DMS 273 treated with DMSO at 0.1 percent for 48 hours (cell line): ENCODE results near the gene PRDM11.
"Not testable (repeated sequence)": the region's sequence is repeated elsewhere in the genome, so short reads cannot be mapped to it uniquely, and the experiment has no call there.

Source experiments
- DNase-seq: peaks from one replicate; lab custom pipeline; 2025; lab: John Stamatoyannopoulos, UW

Gene PRDM11

DNA sequence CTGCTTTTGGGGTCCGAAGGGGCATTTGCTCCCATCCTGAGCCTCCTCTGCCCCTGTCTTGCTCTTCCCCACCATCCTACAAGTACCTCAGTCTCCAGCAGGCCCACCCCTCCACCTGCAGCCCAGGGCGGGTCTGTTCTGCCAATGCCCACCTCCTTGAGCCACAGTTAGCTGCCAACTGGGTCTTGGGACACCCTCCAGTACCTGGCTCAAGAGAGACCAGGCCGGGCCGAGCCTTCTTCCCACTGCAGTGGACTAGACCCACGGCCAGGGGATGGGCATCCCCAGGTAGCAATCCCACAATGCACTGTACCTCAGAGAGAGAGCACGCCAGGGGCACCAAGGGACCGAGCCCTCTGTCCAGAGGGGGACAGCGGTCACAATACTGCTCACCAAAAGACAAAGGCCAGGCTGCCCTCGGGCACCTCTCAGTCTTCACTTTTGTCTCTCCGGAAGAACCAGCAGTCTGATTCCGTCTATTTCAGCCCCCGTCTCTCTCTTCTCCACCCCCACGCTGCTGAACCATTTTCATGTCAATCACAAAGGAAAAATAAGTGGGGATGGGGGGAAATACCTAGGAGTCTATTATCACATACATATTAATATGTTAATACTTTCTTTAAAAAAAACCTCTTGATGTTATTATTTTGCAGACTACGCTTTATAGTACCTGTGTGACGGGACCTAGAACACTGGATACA is 88.0 kb downstream of the PRDM11 start:
- no peak for DNase-seq

DNA sequence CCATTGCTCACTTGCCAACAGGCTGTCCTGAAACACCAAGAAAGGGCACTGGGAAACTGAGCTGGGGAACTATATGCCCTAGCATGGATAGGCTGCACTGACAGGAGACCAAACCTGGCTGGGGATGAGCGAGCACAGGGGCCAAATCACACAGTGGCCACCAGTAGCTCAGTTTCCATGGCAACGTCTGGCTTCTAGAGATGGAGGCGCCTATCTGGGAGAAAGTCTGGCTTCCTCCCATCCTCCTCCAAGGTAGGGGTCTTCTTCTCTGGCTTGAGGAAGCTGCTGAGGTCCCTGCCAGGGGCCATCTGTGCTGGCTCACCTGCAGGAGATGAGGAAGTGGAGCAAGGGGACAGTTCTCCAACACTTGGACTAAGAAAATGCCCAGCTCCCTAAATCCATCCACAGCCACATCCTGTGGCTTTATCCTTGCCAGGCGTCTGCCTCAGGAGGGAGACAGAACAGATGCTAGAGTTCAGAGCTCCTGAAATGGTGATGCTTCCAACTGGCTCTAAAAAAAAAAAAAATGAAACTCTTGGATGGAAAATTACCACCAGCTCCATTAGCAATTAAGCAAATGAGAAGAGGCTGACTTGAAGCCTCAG is 91.4 kb downstream of the PRDM11 start:
- DNase-seq: no peak

GRCh38 chr11:45238724-45239123 is 92.3 kb downstream of the PRDM11 start:
- DNase-seq: no peak

GRCh38 chr11:45239733-45240132 is 93.3 kb downstream of the PRDM11 start:
- DNase-seq: no peak

- DNase-seq: no peak
Measured at GRCh38 chr11:45243967-45244366, 97.5 kb downstream of the PRDM11 start.

- DNase-seq: no peak
Measured at GRCh38 chr11:45245218-45246045, 99.0 kb downstream of the PRDM11 start.

- no peak for DNase-seq
Measured at GRCh38 chr11:45246241-45246640, 99.8 kb downstream of the PRDM11 start.

- DNase-seq: peak; percentile 19
Measured at GRCh38 chr11:45247433-45247832, 101.0 kb downstream of the PRDM11 start.

DNA sequence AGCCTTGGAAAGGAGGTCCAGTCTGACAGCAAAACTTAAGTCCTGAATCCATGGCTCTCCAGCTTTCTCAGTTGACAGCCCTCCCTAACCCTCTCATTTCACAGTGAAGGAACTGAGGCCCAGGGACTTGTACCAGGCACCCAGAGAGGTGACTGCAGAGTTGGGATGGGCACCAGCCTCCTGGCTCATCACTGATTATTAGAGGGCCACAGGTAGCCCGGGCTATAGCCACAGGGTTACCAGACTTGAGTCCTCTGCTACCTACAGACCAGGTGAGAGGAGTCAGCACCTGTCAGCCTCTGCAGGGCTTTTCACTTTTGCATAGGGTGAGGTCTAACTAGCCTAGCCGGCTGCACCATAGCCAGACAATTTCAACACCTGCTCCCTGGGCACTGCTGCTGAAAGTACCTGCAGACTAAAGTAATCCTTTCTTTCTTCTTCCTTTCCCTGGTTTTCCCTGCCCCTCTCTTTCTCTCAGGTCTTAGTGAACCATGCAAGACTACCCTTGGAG is 102.1 kb downstream of the PRDM11 start:
- DNase-seq: no peak

DNA sequence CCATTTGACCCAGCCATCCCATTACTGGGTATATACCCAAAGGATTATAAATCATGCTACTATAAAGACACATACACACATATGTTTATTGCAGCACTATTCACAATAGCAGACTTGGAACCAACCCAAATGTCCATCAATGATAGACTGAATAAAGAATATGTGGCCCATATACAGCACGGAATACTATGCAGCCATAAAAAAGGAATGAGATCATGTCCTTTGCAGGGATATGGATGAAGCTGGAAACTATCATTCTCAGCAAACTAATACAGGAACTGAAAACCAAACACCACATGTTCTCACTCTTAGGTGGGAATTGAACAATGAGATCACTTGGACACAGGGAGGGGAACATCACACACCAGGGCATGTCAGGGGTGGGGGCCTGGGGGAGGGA is 102.9 kb downstream of the PRDM11 start:
- DNase-seq: not testable (repeated sequence)

GRCh38 chr11:45250035-45250718 is 103.7 kb downstream of the PRDM11 start:
- no peak for DNase-seq

DNA sequence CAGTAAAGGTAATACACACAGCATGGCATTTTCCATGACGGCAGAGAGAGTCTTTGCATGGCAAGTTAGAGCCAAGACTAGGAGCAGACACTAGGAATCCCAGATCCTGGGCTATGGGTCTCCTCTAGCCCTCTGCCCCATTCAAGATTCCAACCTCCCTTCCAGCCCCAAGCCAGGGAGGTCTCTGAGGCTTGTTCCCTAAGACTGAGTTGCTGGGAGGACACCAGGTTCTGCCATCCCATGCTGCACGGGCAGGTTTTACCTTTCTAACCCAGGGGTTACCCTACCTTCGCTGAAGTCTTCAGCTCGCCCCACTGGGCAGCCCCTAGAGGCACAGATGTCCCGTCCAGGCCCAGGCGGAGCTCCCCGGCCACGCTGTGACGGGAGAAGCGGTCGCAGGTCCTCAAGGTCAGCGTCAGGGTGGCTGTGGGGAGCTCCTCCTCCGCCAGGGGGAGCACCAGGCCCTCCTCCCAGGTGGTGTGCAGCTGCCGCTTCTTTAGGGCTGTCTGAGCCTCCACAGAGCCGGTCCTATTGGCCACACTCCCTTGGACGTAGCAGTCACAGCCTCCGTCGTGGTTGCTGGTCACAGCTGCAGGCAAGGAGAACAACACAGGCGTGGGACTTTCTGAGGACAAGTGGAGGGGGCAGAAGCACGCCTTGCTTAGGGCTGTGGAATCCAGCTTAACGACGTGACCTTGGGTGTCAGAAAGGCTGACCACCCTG is 105.9 kb downstream of the PRDM11 start:
- DNase-seq: no peak

DNA sequence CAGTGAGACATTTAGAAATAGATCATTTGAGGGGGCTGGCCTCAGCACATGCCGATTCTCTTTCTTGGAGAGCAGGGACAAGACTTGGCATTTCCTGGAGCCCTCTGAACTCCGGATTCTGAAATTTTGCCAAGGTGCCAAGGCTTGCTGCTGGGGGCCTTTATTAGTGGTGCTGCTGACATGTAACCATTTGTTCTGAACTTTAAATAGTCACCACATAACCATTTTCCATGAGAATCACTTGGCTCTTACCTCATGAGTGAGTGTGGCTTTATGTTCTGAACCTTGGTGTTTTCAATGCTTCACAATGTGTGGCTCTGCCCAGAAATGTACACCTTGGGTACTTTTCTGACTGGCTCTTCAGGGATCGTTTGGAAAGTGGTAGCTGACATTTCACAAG is 106.4 kb downstream of the PRDM11 start:
- DNase-seq: no peak

DNA sequence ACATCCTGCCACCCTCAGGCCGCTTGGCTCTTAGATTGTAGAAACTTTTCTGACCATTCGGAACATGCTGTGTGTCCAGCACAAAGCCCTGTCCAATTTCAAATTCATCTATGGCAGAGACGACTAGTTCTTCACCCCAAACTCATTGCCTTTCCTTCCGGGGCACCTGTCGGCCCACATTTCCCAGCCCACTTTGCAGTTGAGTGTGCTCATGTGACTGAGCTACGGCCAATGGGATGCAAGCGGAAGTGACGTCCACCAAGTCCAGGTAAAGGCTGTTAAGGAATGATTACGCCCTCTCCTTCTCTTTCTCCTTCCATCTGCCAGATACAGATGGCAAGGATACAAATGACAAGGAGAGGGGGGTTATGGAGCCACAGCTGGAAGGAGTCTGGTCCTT is 107.2 kb downstream of the PRDM11 start:
- DNase-seq: no peak

DNA sequence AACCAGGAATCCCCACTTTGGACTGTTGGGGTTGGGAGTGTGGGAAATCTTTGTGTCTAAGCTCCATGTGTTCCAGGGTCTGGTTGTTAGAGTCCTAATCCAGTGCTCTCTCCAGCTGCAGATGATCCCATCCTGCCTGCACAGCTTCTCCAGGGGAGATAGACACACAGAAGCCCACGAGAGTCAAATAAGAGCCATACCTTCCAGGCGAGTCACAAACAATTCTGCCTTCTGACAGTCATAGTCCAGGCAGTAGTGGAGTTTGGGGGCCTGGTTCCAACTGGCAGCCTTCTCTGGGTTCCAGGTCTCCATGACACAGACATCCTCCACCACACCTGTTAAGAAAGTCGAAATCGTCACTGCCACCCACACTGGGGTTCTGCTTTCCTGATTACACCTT is 107.6 kb downstream of the PRDM11 start:
- no peak for DNase-seq

DNA sequence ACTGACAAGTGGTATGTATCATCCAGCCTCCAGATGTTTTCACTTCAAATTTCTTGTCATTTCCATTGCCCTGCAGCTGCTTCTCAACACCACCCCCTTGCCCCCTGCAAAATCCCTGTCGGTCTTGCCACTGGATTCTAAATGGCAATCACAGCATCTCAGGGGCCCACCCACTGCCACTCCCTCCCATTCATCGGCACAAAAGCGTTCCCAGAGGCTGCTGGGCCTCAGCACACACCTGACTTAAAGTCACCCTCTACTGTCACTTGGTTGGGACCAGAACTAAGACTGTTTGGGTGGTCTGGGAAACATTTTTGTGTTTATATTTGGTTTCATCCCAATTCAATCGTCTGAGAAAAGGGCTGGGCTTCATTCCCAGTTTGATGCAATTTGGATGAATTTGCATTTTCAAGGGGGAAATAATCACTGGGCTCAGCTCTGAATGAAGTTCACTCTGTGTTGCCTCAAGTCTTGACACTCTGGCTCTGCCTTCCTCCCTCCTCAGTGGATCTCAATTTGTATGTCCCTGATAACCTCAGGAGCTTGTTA is 112.6 kb downstream of the PRDM11 start:
- no peak for DNase-seq

DNA sequence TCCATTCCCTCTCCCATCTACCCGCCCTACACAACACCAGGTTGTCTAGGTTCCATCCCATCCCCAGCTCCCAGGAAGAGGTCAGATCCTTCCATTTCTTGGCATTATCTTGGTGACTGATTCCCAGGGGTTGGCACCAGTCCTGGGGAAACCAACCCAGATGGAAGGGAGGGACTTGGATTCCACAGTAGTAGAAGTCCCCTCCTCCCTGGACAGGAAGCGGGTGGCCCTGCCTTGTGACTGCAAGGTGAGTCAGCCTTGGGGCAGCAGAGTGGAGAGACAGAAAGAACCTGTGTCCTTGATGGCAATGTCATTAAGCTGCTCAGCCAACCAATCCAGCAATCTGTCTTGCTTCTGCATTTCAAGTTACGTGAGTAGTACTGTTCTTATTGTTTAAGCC is 113.2 kb downstream of the PRDM11 start:
- DNase-seq: no peak

DNA sequence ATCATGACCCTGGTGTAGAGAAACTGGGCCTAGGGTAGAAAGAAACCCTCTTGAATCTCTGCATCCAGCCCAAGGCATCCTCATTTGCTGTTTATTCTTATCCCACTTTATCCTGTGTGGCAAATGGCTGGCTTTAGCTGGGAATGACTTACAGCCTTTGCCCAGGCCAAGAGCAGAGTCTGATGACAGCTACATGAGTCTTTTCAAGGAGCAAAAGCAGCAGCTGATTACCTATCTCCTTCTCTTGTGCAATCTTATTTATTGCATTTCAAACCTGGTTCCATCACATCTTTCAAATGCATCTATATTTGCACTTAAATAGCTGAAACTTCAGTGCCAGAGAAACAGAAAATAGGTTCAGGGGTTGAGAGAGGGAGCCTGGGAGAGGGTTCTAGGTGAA is 113.6 kb downstream of the PRDM11 start:
- DNase-seq: no peak

DNA sequence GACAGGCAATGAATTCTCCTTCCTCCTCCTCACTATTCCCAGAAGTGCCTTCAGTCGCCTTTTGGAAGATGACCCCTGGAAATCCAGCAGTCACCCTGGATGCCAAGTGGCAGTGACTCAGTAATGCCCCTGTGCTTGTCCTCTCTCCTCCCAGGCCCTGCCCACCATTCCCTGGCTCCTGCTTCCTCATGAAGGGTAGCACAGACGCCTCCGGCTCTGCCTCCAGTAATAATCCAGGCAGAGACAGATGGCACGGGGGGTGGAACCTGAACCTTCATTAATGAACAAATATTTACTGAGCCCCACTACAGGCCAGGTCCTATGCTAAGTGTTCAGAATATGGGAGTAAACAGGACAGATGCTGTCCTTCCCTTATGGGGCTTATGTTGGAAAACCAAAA is 116.5 kb downstream of the PRDM11 start:
- DNase-seq: peak; percentile 68

GRCh38 chr11:45263773-45264172 is 117.3 kb downstream of the PRDM11 start:
- DNase-seq: no peak

DNA sequence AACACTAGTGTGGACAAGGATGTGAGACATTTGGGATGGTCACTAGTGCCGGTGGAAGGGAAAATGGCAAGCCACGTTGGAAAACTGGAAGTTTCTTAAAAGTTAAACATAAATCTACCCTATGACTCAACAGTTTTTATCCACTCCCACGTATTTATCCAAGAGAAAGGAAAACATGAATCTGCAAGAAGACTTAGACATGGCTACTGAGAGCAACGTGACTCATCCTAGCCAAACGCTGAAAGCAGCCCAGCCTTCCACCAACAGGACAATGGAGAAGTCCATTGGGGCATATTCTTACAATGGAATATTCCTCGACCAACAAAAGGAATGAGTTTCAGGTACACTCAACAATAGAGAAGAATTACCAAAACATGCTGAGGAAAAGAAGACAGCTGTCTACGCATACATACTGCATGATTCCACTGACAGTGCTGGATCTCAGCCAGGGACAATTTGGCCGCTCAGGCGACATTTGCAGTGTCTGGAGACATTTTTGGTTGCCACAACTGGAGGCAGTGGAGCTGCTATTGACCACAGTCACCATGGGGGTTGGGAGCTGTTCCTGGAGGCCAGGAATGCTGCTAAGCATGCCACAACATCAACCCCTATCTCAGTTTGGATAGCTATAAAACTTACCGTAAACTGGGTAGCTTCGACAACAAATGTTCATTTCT is 118.5 kb downstream of the PRDM11 start:
- no peak for DNase-seq
